ENCODE measurements around the gene CEBPA.
A peak's percentile ranks its signal among the peaks of the same experiment; 100 is the strongest.
"Not testable (repeated sequence)": the region's sequence is repeated elsewhere in the genome, so short reads cannot be mapped to it uniquely, and the experiment has no call there.

The CEBPA gene

DNA sequence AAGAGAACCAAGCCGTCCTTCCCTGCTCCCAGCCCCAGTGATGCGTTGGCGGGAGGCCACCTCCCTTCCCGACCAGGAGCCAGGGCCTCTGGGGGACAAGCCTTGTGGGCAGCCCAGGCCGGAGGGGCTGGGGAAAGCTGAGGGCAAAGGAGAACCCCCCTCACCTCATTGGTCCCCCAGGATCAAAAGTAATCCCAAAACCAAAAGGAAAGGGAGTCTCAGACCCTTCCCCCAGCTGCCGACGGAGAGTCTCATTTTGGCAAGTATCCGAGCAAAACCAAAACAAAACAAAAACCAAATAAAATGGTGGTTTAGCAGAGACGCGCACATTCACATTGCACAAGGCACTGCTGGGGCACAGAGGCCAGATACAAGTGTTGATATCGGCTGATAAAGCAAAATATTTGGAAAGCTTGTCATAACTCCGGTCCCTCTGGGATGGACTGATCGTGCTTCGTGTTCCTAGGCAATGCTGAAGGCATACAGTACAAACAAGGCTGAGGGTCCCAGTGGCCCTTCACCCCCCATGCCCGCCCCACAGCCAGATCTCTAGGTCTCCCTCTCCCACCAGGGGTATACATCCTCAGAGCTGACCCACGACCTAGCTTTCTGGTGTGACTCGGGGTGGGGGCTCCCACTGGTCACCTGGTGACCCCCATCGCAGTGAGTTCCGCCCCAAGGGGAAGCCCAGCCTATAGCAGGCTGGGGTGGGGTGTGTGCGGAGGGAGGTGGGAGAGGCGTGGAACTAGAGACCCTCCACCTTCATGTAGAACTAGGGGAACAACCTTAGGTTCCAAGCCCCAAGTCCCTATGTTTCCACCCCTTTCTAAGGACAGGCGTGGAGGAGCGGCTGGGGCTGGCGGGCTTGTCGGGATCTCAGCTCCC, 2.1 kb downstream of the CEBPA start:
- no peak for DNase-seq

DNA sequence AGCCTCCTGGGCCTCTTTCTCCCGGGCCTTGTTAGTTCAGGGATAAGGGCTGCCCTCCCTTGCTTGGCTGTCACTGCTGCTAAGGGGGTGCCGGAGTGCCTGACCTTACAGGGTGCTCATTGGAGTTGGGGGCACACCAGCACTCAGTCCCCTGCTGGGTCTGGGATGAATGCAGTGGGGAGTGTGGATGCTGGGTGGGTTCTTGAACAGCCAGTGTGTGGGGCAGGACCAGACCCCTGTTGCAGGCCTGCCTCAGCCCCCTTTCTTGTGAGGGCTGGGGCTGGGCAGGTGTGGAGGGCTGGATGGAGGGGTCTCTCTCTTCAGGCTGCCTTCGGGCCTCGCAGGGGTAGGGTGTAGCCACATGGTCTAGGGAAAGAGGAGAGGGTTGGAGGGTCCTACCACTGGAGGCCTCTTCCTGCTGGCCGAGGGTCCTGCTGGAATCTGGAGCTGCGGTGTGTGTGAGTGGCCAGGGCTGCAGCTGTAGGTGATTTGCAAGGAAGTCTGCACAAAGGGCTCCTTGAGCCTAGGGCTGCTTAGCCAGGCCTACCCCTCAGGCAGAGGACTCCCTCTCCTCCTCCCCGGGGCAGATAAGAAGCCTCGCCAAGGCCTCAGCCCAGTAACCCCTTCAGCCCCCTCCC, 3.2 kb downstream of the CEBPA start:
- no peak for DNase-seq

DNA sequence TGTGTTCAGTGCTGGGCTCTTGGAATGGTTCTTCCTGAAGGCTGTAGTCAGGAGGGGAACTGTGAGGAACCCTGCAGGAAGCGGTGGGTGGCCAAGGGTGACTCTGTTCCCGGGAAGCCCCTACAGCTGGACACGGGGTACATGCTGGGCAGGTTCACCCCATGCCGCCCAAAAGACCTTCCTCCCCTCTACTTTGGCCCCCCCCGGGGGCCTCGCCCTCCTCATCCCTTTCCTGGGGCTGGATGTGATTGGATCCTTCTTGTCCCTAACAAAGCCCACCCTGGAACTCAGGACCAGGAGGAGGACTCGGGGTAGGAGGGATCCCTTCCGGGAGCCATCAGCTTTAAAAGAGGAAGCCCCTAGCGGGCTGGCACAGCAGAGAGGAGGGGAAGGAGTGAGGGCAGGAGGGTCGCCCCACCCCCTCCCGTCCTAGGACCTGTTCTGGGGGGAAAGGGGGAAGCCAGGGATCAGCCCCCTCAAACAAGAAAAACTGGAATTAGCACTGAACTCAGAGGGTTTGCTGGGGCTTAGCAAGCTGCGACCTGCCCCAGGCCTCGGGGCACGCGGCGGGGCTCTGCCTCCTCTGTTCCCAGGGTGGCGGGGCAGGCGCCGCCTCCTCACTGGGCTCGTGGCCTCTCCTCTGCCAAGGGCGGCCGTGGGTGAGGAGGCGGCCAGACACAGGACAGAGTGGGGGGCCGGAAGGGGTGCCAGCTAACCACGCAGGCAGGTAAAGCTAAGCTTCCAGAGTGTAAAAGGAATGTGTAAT, 4.0 kb downstream of the CEBPA start:
- peak in 1 of 2 donors; percentile 24 for DNase-seq

DNA sequence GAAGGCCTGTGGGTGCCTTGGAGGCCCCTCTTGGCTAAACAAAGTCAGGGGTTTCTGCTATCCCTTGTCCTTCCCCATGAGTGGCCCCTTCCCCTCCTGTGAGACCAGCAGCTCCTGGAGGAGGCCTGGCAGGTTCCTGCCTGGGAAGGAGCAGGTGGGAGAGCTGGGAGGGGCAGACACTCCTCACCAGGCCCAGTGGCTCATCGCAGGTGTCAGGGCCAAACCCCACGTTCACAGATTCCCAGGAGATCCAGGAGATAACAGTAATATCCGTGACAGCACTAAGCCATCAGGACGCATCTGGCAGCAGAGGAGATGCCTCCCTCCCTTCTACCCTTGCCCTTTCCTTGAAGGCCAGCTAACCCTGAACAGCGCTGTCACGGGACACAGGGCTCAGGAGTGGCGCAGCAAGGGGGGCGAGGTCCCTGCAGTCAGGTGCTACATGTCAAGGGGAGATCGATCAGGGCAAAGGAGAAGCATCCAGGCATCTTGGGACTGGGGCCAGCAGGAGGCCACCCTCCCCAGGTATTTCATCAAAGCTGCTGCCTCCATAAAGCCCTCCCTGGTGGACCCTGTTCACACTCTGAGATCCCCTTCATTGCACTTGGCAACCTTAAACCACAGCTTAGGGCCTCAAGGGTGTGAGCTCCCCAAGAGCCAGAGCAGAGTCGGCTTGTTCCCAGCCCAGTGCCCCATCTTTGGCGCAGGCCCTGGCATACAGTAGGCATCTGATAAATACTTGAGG, 4.8 kb downstream of the CEBPA start:
- no peak for DNase-seq

DNA sequence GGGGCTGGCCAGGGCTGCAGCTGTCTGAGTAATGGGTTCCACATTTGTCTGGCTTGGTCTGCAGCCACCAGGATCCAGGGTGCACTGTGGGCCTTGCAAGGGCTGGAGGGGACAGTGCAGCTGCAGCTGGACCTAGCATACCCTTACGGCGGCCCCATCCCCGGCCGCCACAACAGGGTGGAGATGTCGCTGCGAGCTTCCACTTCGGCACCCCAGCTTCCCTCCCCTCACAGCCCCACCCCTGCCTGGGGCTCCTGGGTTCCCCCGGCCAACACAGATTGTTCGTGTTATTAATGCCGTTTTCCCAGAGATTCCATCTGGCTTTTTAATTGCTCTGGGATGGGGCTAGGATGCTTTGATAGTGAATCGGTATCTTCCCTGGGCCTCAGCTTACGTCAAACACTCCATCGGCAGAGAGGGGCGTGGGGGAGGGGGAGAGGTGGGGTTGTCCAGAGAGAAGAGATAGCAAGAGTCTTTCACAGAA, 5.8 kb downstream of the CEBPA start:
- DNase-seq: no peak

DNA sequence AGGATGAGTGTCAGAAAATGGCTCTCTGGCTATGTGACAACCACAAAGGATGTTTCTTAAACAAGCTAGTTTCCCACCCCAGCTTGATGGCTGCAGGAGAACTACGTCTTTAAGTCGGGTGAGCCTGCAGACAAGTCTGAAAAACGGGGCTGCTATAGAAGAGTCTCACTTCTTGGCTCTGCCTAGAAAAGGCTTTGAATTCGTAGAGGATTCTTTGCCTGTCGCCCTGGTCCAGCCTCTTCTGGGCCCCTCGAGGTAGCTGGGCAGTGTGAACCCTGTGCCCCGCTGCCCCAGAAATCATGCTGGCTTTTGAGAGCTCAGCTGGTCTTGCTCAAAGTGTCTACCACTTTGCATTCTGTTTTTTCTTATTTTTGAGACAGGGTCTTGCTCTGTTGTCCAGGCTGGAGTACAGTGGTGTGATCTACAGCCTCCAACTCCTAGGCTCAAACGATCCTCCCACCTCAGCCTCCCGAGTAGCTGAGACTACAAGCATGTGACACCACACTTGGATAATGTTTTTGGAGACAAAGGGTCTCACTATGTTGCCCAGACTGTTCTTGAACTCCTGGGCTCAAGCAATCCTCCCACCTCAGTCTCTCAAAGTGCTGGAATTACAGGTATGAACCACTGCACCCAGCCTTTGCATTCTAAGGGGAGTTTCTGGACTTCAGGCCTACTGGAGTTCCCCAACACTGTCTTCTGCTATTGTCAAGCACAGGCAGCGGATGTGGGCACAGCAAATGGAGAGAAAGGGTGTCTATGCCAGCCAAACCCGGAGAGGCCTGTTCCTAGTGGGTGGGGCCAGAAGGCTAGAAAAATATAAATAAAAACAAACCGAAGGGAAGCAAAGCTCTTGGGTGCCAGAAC, 6.5 kb downstream of the CEBPA start:
- DNase-seq: no peak

DNA sequence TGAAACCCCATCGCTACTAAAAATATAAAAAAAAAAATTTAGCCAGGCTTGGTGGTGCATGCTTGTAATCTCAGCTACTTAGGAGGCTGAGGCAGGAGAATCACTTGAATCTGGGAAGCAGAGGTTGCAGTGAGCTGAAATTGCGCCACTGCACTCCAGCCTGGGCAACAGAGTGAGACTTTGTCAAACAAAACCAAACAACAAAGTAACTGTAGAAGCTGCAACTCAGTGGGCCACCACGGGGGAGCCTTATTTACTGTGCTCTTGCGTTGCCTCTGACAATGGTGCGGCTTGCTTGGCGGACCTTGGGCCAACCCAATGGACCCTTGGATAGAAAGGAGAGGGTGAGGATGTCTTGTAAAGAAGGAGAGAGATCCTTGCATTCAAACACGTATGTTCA, 7.3 kb downstream of the CEBPA start:
- DNase-seq: not testable (repeated sequence)

DNA sequence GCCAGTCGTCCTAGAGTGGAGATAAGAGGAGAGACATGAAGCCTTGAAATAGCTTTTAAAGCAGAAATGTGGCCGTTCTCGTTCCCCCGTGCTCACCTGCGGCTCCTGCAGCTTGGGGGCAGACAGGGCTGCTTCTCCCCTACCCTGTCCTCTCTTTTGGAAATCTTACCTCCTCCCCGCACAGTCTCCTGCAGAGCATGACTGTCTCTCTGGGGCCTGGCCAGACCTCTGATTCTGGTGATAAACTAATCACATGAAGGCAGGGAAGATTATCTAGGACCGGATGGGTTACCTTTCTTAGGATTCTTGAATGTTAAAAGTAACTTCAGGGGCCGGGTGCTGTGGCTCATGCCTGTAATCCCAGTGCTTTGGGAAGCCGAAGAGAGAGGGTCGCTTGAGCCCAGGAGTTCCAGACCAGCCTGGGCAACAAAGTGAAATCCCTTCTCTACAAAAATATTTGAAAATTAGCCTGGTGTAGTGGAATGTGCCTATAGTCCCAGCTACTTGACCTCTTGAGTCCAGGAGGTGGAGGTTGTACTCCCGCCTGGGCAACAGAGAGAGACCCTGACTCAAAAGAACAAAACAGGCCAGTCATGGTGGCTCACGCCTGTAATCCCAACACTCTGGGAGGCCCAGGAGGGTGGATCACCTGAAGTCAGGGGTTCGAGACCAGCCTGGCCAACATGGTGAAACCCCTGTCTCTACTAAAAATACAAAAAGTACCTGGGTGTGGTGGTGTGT, 8.1 kb downstream of the CEBPA start:
- no peak for DNase-seq

DNA sequence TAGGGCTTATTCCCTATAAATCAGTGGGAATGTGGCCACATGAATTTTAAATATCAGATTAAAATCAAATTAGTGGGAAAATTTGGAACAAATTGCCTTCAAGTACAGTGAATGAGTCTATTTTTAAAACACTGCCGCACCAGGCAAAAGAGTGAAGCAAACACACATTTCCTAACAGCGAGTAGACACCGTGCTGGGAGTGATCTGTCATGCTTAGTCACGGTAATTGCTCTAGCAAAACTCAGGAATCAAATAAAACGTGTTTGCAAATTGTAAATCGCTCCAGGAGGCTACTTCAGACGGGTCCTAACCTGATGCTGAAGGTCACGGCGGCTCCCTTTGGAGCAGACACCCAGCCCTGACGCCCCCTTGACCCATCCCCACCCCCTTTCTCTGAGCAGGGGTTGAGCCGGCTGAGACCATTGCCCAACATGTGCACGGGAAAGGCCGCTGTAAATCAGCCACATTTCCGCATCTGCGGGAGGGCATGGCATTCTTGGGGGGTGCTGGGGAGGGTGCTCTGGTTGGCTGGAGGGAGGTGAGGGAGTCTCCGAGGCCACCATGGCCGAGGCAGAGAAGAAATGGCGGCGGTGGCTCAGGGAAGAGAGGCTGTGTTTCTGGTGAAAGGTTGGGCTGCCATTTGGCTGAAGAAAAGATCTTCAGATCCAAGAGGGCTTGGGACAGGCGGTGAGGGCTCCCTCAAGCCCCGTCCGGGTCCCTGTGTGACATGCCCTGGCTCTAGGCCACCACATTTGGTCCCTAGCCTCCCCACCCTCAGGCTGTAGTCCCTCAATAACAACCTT, 8.9 kb downstream of the CEBPA start:
- DNase-seq: no peak

DNA sequence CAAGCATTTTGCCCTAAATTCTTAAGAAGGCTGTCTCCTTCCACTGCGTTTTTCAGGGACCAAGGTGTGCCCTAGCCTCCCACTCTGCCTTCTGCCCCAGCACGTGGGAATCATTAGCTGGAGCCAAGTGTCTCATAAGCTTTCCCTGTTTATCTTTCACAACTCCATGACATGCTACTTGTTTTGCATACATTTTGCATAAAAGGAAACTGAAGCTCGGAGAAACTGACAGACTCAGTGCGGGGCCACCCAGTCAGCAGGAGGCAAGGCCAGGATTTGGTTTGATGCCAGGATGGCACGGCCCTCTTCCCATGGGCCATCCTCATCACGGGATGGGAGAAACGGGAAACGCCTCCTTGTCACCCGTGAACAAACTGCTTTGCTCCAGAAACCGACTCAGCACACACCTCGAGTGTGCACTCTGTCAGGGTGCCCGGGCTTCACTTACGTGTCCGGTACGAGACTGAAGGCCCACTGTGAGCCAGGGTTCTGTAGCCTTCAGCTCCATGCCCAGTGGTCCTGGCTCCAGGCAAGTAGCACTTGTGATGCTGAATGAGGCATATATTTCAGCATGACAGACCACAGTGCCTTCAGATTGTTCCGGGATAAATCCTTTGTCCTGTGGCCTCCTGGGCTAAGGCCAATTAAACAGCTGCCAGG, 9.6 kb downstream of the CEBPA start:
- DNase-seq: no peak

DNA sequence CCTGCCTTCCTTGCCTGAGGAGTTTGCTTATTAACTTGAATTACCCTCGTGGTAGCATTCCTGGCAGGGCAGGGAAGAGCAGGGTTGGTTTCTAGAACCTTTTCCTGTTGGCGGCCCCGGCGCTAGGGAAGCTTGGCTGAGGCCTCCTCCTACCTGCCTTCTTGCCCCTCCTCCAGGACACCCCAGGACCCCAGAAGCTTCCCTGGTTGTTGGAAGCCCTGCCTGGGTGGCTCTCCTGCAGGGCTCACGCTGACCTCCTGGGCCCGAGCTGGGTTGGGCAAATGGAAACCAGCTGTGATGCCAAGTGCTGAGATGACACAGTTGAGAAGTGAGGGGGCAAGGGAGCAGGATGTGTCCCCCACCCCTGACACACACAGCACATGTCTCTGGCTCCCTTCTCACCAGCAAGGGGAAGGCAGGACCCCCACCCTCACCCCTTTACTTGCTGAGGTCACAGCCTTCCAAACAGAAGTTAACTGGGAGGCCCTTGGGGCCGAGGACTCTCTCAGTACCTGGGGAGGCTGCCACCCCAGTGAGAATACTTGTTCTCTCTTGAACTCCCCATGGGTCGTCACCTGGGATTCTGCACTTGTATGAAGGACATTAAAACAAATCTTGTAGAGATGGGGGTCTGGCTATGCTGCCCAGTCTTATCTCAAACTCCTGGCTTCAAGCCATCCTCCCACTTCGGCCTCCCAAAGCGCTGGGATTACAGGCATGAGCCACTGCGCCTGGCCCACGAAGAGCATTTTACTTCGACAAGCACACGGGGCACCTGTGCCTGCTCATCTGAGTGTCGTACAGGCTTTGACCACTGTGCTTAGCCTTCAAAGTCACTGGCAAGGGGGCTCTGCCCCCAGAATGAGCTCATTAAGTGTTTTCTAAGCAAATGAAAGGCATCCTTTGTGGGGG, 10.5 kb downstream of the CEBPA start:
- no peak for DNase-seq

DNA sequence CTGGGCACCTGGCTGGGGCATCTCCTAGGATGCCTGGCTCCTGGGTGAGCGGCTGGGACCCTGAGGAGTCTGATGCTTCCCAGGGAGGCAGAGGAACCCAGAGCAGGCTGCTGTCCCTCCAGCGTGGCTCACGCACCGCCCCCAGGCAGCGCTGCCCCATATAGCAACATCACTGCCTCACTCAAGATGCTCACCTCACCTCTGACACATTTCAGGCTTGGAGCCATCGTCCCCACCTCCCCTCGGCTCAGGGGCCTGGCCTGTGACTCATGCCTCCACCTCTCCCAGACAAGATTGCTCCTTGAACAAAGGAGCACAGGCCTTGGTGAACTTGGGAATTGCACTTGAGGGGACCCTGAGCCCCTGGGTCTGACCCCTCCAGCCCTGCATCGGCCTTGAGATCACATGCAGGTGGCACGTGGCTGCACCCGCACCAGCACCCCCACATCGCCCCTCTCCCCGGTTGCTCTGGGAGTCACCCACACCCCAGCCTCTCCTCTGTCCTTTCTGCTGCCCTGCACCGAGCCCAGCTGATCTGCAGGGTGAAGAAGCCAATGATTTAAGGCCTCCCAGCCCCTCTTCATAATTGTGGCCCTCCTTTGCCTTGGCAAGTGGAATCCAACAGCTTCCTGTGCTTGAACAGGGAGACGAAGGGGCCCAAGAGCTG, 11.2 kb downstream of the CEBPA start:
- no peak for DNase-seq

DNA sequence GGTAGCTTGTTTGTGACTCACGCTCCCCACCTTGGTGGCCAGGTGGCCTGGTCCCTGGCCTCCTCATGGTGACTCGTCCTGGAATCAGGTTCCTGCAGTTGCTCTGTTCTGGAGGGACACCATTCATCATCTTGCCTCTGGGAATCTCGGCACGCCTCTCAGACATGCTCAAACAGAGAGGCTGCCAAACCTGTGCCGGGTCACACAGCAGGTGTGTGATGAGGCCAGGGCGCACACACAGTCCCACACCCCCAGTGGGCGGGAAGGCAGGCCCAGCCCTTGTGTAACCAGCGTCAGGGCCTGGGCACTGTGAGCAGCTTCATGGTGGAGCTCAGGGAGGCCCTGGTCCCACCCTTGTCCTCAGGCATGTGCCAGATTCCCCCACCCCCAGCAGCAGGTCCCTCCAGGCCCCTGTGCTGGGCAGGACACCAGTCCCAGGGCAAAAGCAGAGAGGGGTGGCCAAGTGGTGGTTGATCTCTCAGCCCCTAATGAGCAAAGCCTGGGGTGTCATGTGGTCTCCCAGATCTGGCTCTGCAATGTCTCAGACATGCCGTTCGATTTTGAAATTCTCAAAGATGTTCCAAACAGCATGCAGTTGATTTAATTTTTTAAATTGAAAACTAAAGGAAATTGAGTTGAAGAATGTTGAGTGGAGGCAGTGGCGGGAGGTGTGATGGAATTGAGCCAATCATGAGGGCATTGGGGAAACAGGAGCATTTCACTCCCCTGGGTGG, 12.1 kb downstream of the CEBPA start:
- no peak for DNase-seq

DNA sequence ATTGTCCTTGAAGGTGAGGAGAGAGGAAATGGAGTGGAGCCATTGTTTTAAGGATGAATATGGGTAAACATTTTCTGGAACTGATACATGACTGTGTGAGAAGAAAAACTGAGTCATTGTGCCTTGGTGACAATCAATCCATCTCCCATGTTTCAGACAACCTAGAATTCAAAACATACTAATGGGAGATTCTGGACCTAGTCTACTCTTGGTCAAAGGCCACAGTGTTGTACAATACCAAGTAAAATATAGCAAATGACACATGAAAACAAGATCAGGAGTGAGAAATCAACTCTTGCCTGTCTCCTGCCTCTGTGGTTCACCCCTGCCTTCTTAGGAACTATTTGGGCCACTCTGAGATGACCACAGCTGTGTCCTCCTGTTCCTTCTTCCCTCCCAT, 13.1 kb downstream of the CEBPA start:
- DNase-seq: no peak

DNA sequence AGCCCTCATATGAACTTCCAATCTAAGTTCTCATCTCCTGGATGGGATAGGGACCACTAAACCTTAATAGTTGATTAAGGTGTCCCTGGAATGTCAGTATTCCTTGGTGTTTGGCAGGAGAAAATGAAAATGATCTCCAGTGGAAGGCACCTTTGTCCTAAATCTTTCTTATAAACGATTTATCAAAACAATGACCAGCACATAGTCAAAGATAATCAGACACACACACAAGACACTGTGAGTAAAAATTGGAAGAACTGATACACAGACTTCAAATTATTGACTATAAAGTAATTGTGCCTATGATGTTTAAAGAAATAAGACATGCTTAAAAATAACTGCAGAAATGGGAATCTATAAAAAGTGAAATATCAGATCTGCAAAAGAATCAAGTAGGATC, 13.7 kb downstream of the CEBPA start:
- DNase-seq: no peak

DNA sequence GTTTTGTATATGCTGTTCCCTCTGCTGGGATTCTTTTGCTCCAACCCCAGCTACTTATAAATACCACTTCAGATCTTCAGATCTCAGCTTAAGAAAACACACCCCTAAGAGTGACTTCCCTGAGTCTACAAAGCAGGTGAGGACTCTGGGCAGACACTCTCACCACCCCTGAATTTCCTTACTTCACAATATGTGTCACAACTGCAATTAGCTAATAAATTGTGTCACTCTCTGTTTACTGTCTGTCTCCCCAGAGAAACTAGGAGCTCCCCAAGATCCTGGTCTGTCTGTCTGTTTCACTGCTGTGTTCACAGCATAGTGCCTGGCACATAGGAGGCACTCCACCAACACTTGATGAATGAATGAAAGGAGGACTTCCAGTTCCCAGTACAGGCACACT, 14.4 kb downstream of the CEBPA start:
- no peak for DNase-seq

DNA sequence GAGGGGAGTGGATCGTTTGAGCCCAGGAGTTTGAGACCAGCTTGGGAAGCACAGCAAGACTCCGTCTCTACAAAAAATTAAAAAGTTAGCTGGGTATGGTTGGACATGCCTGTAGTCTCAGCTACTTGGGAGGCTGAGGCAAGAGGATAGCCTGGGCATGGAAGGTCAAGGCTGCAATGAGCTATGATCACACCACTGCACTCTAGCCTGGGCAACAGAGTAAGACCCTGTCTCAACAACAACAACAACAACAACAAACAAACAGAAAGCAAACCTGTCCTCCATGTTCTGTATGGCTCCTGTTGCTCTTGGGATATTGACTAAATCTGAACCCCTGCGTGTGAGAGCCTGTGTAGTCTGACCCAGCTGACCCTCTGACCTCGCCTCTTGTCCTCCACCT, 14.9 kb downstream of the CEBPA start:
- DNase-seq: no peak

All from hippocampal formation (tissue), 2 donors.